GM18870 (cell line): ENCODE measurements around the gene MARVELD3.
"Not testable (repeated sequence)": the region's sequence is repeated elsewhere in the genome, so short reads cannot be mapped to it uniquely, and the experiment has no call there.

Experiments used
- ATAC-seq: cut with Tn5 transposase; IDR thresholded peaks from one replicate; pipeline ENCODE4 v1.9.1; 2021; ENCODE audit warnings: moderate library complexity; ENCODE audit not compliant: unreplicated experiment

Gene MARVELD3

GRCh38 chr16:71669926-71670536 lies 44.0 kb downstream of the MARVELD3 start:
- ATAC-seq = no peak

GRCh38 chr16:71670537-71670936 lies 44.6 kb downstream of the MARVELD3 start:
- ATAC-seq = no peak

- no peak for ATAC-seq
Observed at GRCh38 chr16:71671165-71671564, 45.2 kb downstream of the MARVELD3 start.

GRCh38 chr16:71672125-71672524 lies 46.1 kb downstream of the MARVELD3 start:
- no peak for ATAC-seq

GRCh38 chr16:71672803-71673581 lies 47.0 kb downstream of the MARVELD3 start:
- ATAC-seq = no peak

- no peak for ATAC-seq
Observed at GRCh38 chr16:71673582-71673973, 47.6 kb downstream of the MARVELD3 start.

- no peak for ATAC-seq
Observed at GRCh38 chr16:71674229-71674628, 48.2 kb downstream of the MARVELD3 start.

GRCh38 chr16:71675380-71675779 lies 49.4 kb downstream of the MARVELD3 start:
- ATAC-seq = no peak

GRCh38 chr16:71676236-71676635 lies 50.3 kb downstream of the MARVELD3 start:
- ATAC-seq = no peak

GRCh38 chr16:71681360-71681759 lies 55.4 kb downstream of the MARVELD3 start:
- no peak for ATAC-seq

GRCh38 chr16:71684280-71684679 lies 58.3 kb downstream of the MARVELD3 start:
- not testable (repeated sequence) for ATAC-seq
